Measurements from ENCODE around the gene SLC35G1. TPM values are rescaled to one million over a fixed set of nuclear protein-coding genes. Genes with fewer than 3 reads are reported as not detected.

Gene SLC35G1
- total RNA-seq, 2 donors from 2014 or later = 5.1 to 5.8 TPM

DNA sequence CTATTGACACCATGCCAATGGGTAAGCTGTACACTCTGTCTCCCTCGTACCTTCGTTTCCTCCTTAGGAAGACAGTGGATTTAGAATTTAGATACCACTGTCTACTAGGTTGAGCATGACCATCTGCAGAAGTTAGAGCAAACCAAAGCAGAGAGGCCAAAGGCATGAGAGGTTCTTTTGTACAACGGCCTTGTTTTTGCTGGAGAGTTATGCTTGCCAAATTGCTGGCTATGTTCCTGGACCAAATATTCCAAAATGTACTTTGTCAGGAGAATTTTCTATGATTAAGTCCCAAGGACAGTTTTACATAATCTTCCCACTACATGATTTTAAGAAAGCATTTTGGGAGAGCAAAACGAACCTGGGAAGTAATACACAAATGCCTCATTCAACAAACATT, 52.0 kb downstream of the SLC35G1 start:
- H3K27me3 Mint-ChIP-seq = no peaks in the 10 kb centered on the region
- H3K4me3 Mint-ChIP-seq = no peak overlapping the region
- DNase-seq = no peak
- no peak overlapping the region for H3K27ac Mint-ChIP-seq
- H3K36me3 Mint-ChIP-seq (ENCODE audit: low read depth) = peaks cover 5% of the 10 kb centered on the region
- no peak for ATAC-seq
- H3K9me3 ChIP-seq (ENCODE audit: control insufficient read depth, low read length, poor library complexity, severe bottlenecking) = no peaks in the 10 kb centered on the region
- no peaks in the 10 kb centered on the region for H3K4me1 Mint-ChIP-seq

DNA sequence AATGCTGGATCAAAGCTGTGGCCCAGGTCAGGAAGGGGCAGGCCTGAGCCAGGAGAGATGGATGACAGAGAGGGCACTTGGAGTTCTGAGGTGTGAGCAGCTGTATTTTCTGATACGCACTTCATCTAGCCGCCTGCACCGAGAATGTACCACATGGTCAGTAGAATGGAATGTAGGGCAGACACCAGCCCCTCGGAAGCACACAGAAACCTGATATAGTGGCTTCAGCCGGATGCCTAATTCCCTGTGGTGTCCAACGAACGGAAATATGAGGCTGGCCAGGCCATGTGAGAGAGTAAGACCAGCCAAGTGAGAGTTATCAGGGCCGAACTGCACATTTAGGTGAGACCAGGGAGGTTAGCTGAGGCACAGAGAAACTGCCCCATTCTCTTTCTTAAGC, 53.3 kb downstream of the SLC35G1 start:
- Mint-ChIP-seq H3K36me3 (ENCODE audit: low read depth) (peaks cover 7% of the 10 kb centered on the region), H3K4me1 (no peaks in the 10 kb centered on the region), H3K4me3 (no peak overlapping the region), H3K27ac (no peak overlapping the region), H3K27me3 (no peaks in the 10 kb centered on the region)
- no peaks in the 10 kb centered on the region for H3K9me3 ChIP-seq (ENCODE audit: control insufficient read depth, low read length, poor library complexity, severe bottlenecking)
- DNase-seq = no peak
- no peak for ATAC-seq

DNA sequence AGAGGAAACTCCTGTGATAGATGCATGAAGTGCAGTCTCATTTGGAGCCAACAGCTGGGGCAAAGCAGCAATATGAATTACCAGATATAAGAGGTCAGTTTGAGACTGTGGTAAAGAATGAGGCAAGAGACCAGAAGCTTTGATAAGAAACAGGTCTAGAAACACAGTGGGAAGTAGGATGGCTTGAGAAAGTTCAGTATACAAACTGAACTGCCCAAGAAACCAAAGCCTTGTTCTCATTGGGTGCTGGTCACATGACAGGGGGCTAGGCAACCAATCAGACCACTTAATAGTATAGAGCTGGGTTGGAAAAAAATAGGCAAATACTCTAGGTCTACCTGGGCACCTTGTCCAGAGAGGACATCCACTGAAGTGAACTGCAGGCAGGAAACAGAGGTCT, 53.7 kb downstream of the SLC35G1 start:
- Mint-ChIP-seq H3K27me3 (no peaks in the 10 kb centered on the region), H3K4me3 (no peak overlapping the region), H3K27ac (no peak overlapping the region), H3K36me3 (ENCODE audit: low read depth) (peaks cover 7% of the 10 kb centered on the region), H3K4me1 (no peaks in the 10 kb centered on the region)
- no peak for ATAC-seq
- DNase-seq = no peak
- H3K9me3 ChIP-seq (ENCODE audit: control insufficient read depth, low read length, poor library complexity, severe bottlenecking) = no peaks in the 10 kb centered on the region

DNA sequence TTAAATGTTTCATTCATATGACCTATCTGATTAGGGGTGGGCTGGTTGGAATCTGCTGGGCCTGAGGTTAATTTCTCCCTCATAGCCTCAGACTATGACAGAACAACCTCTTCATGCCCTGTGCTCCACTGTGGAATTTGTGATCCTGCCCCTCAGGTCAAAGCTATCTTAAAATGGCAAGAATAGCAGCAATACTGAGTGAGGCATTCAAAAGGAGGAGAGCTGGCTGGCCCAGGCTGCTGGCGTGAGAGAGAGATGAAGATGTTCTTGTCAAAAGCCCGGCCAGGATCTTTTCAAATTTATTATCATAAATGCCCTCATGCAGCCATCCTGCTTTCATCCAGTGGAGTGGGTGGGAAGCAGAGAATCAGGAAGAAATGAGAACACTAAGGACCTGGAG, 58.1 kb downstream of the SLC35G1 start:
- no peaks in the 10 kb centered on the region for H3K27me3 Mint-ChIP-seq
- H3K4me1 Mint-ChIP-seq = no peaks in the 10 kb centered on the region
- H3K36me3 Mint-ChIP-seq (ENCODE audit: low read depth) = peaks cover 5% of the 10 kb centered on the region
- no peaks in the 10 kb centered on the region for H3K9me3 ChIP-seq (ENCODE audit: control insufficient read depth, low read length, poor library complexity, severe bottlenecking)
- no peak overlapping the region for H3K4me3 Mint-ChIP-seq
- no peak overlapping the region for H3K27ac Mint-ChIP-seq
- ATAC-seq (no peak), DNase-seq (no peak)

Other genes starting within 250 kb of the SLC35G1 start
- gene FRA10AC1, start 191.4 kb upstream of the SLC35G1 start, total RNA-seq = 10 to 100 TPM; 13.9 to 17.5 TPM
- gene LGI1, start 136.0 kb upstream of the SLC35G1 start, total RNA-seq = not detected
- under 1 TPM in 1 of 2 donors, not detected in 1; 0.05 TPM for gene PLCE1, start 100.0 kb downstream of the SLC35G1 start, total RNA-seq

Data from T-helper 17 cell (primary cell).